Fibroblast of skin of back (primary cell): ENCODE data around the gene COL1A2. TPM values are rescaled to one million over a fixed set of nuclear protein-coding genes. Genes with fewer than 3 reads are reported as not detected.

ENCODE experiments used
- DNase-seq: peaks from one replicate; pipeline ENCODE4 v3.0.0-alpha.2; 2013
- polyA plus RNA-seq, 2 experiments: library from polyadenylated mRNA; unstranded; fragments of 120-200 nt; gene quantifications; one replicate each; pipeline ENCODE4 v1.2.1, GENCODE V29; 2013; ENCODE audit not compliant: insufficient read length in 2 of 2

COL1A2 gene
- 8,504 TPM for polyA plus RNA-seq (2013, experiment 1 of 2; ENCODE audit: insufficient read length)
- 13,938 TPM for polyA plus RNA-seq (2013, experiment 2 of 2; ENCODE audit: insufficient read length)

DNA sequence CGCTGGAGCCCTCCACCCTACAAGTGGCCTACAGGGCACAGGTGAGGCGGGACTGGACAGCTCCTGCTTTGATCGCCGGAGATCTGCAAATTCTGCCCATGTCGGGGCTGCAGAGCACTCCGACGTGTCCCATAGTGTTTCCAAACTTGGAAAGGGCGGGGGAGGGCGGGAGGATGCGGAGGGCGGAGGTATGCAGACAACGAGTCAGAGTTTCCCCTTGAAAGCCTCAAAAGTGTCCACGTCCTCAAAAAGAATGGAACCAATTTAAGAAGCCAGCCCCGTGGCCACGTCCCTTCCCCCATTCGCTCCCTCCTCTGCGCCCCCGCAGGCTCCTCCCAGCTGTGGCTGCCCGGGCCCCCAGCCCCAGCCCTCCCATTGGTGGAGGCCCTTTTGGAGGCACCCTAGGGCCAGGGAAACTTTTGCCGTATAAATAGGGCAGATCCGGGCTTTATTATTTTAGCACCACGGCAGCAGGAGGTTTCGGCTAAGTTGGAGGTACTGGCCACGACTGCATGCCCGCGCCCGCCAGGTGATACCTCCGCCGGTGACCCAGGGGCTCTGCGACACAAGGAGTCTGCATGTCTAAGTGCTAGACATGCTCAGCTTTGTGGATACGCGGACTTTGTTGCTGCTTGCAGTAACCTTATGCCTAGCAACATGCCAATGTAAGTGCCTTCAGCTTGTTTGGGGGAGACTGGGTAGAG is at the start of gene COL1A2:
COL1A2 (plus strand) TSS at position 459 of the 704 bp plus-strand sequence; CDS start at position 596, 137 bp downstream.
- peak; percentile 99 for DNase-seq

GRCh38 chr7:94345907-94346306 is 48.8 kb upstream of the COL1A2 start:
- DNase-seq, result no peak

GRCh38 chr7:94348142-94348541 is 46.6 kb upstream of the COL1A2 start:
- peak; percentile 98 for DNase-seq

- no peak for DNase-seq
These were observed 44.0 kb upstream of the COL1A2 start for GRCh38 chr7:94350734-94351133.

DNA sequence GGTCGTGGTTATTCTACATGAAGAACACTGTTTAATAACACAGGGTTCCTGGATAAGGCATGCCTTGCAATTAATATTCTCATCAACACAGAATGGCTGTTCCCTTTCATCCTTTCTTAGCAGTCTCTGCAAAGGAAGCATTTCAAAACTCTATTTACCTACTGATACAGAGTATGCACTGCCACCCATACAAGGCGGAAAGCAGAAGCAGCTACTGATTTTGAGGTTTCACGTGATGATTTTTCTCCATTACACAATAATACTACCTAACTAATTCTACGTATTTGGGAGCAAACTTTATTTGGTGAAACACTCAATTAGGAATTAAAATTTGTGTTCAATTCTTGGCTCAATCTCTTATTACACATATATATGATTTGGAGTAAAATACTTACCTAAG is 43.0 kb upstream of the COL1A2 start:
- no peak for DNase-seq

DNA sequence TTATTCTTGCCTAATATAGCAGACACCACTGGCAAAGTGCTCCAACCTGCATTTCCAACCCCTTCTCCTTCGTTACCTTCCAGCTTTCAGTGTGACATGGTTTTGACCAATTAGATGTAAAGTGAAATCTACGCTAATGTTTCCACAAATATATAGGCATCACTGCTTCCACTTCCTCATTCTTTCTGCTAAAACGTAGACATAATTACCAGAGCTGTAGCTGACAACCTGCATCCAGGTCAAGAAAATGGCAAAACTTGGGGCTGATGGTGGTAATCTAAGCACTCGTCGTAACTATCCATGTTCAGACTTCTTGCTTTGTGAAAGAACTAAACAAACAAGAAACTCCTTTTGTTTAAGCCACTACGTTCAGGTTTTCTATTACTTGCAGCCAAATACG is 41.8 kb upstream of the COL1A2 start:
- no peak for DNase-seq

DNA sequence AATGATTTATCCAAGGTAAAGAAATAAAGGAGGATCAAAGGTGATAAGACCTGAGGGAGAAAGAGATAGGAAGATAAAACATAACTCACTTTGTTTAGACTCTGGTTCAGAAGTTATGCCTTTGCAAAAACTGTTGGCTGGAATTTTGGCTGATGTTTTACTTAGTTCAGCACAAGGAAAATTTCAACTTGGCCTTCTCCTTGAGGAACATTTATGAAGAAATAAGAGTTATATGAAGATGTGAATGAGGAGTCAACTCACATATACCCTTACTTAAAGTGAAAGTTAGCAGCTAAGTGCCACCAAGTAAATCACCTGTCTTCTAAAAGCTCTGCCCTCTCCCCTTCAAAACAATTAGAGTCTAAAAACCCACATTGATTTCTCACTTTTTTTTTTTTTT is 39.7 kb upstream of the COL1A2 start:
- no peak for DNase-seq

- DNase-seq, result peak; percentile 83
These were observed 39.2 kb upstream of the COL1A2 start for GRCh38 chr7:94355454-94355853.

GRCh38 chr7:94357076-94357475 is 37.6 kb upstream of the COL1A2 start:
- no peak for DNase-seq

DNA sequence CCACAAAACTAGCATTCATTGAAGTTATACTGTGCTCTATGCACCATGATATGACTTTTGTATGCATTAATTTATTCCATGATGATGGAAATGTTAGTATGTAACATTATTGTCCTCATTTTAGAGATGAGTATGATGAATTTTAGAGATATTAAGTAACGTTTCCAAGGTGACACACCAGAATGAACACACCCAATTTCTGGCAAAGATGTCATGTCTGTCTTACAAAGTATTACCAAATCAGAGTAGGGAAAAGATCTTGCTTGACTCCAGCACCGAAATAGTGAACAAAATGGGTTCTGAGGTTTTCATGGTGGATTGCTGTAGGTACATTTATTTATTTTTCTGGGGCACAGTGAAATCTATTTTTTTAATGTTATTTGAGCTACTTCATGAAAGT is 33.8 kb upstream of the COL1A2 start:
- no peak for DNase-seq

DNA sequence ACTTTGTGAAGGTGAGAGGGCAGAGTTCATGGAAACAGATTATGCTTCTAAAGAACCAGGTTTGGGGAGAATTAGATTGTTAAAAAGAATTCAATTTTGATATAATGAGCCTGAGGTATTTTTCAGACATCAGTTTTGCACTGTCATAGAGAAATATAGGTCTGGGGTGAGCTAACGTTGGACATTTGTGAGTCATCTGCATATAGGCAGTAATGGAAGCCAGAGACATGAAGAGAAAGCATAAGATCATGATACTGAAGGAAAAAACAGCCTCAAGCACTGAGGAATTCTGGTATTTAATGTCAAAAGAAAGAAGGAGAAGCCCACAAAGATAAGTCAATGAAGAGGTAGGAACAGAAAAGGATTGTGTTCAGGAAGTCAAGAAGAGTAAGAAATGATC is 32.4 kb upstream of the COL1A2 start:
- peak; percentile 47 for DNase-seq

GRCh38 chr7:94364816-94365215 is 29.9 kb upstream of the COL1A2 start:
- peak; percentile 25 for DNase-seq

DNA sequence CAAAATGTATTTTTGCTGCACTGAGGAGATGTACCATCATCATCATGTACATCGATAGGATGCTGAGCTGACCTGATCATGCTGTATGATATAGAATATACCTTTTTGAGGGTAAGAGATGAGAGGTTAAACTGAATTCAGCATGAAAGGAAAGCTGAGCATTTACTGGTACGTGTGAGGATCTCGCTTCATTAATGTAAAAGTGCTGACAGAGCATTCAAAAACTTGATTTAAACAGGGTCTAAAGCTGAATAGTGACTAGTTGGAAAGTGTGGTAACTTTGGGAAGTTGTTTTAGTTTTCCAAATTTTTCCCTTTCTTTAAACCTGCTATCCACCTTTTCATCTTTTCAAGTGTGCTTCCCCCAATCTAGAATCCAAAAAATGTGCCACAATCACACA is 28.5 kb upstream of the COL1A2 start:
- no peak for DNase-seq

GRCh38 chr7:94366832-94367231 is 27.9 kb upstream of the COL1A2 start:
- peak; percentile 40 for DNase-seq

DNA sequence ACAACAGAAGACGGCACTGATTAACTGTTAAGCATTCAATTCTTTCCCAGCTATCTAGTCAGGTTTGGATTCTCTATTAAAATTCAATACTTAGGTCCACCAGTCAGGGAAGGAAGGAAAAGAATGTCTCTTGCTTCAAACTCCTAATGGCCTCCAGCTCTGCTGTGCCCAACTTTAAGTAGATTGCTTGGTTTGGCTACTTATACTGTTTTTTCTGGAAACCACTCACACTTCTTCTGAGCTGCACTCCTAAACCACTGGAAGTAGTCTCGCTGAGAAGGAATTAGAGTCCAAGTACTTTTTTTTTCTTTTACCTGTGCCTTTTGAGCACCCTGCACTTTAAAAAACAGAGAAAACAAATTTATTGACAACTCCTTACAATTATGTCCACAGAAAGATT is 26.7 kb upstream of the COL1A2 start:
- DNase-seq, result peak; percentile 87

- DNase-seq, result peak; percentile 89
These were observed 26.3 kb upstream of the COL1A2 start for GRCh38 chr7:94368371-94368791.

- peak; percentile 98 for DNase-seq
These were observed 20.5 kb upstream of the COL1A2 start for GRCh38 chr7:94374231-94374630.

GRCh38 chr7:94374721-94375566 is 19.8 kb upstream of the COL1A2 start:
- DNase-seq, result peak; percentile 95

DNA sequence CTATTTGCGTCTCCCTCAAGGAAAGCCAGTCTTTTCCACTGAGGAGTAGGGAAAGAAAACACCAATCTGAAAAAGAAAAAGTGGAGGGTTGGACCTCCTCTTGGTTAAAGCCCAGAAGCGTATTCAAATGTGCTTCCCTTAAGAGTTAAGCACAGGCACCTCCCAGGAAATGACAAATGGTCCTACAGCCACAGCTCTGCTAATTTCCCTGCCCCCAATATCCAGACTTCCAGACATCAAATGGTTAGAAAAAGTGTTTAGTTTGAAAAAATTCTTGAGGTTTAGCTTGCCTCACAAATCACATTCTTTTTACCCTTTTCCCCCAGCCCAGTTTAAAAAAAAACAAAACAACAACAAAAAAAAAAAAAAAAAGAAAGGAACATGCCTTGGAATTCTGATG is 19.0 kb upstream of the COL1A2 start:
- peak; percentile 99 for DNase-seq

- no peak for DNase-seq
These were observed 18.4 kb upstream of the COL1A2 start for GRCh38 chr7:94376281-94376680.

DNA sequence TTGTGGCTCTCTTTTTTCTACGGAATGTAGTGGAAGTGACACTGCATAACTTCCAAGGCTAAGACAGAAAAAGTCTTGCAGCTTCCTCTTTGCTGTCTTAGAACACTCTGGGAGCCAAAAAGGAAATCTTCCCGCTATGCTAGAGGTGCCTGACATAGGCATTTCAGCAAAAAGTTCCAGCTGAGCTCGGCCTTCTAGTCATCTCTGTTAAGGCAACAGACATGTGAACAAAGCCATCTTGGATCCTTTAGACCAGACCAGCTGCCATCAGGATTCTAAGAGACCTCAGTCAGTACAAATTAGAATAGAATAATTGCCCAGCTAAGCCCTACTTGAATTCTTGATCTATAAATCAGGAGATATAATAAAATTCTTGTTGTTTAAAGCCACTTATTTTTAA is 16.3 kb upstream of the COL1A2 start:
- no peak for DNase-seq

DNA sequence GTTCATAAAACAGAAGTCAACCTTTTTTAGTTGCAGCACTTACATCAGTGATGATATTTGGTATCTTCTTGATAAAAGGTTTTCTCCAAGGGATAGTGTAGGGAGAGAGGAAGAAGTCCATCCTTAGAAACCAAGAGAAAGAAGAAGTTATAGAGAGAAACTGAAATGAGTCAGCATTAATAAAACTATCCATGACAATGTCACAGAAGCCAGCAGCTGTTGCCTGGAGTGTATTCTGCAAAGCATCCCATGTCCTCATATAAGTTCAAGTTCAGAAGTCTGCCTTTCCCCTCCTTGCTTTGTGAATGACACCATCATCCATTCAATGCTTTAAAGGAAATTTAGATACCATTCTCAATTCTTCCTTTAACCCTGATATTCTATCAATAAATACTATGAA is 14.4 kb upstream of the COL1A2 start:
- DNase-seq, result no peak

DNA sequence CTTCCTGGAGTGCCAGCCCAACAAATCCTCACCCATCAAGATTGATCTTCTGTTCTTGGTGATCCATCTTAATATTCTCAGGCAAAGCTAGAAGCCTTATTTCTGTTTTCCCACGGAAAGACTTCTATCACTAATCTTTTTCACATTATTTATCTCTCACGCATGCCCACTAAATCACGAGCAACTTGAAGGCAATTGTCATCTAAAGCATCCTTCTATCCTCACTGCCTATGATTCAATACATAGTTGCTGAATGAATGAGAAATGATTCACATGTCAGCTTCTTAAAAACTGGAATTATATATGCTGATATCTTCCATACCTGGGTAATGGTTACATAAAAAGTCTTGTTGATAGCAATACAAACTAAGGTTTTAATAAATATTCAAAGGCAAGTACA is 12.6 kb upstream of the COL1A2 start:
- DNase-seq, result peak; percentile 90

DNA sequence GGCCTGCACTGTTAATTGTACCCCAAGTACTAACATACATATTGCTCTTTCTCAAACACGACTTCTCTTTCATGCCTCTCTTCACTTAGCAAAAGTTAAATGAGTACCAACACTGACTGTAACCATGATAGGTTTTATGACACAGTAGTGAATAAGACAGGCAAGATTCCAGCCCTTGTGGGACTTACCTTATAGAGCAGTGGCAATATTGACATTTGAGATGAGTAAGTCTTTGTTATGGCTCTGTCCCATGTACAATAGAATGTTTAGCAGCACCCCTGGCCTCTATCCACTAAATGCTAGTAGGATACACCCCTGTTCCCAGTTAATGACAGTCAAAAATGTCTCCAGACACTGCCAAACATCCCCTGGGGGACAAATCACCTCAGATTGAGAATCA is 11.9 kb upstream of the COL1A2 start:
- DNase-seq, result peak; percentile 89
